CD4-positive, CD25-positive, alpha-beta regulatory T cell (primary cell): ENCODE data around the gene ANXA4. TPM values are rescaled to one million over a fixed set of nuclear protein-coding genes. Genes with fewer than 3 reads are reported as not detected.

Experiments
- ATAC-seq, 2 donors: fragments of 150-1000 bp; cut with Tn5 transposase; one replicate each; pipeline ENCODE4 v1.10.0; 2021; ENCODE audit warnings: low read depth in 2 of 2, moderate number of reproducible peaks in 2 of 2, moderate library complexity in 1 of 2
- DNase-seq, 3 donors: peaks; one replicate each; pipeline versions ENCODE4 v3.0.0 to v3.0.0-alpha.2; 2012 to 2022; ENCODE audit warnings: mixed read lengths in 1 of 3
- H3K27ac ChIP-seq: one replicate; pipeline ENCODE4 v1.7.0; 2013; ENCODE audit warnings: mild to moderate bottlenecking, low read length; ENCODE audit not compliant: insufficient read depth, poor library complexity, severe bottlenecking
- H3K27me3 ChIP-seq: one replicate; pipeline ENCODE4 v1.7.0; 2013; ENCODE audit warnings: low read length; ENCODE audit not compliant: control insufficient read depth, insufficient read depth
- H3K36me3 ChIP-seq: one replicate; pipeline ENCODE4 v1.7.0; 2013; ENCODE audit warnings: mild to moderate bottlenecking, low read length, moderate library complexity; ENCODE audit not compliant: control insufficient read depth, insufficient read depth
- H3K4me1 ChIP-seq: 2 replicates; pipeline ENCODE4 v1.7.0; 2013; ENCODE audit warnings: mild to moderate bottlenecking, low read length; ENCODE audit not compliant: insufficient read depth, control insufficient read depth, poor library complexity, severe bottlenecking
- H3K4me3 ChIP-seq: one replicate; pipeline ENCODE4 v1.7.0; 2013; ENCODE audit warnings: low read depth, mild to moderate bottlenecking, low read length, moderate library complexity
- H3K9me3 ChIP-seq, 2 experiments: 1 replicate in 1 of 2; 2 replicates in 1 of 2; pipeline ENCODE4 v1.7.0; 2013; ENCODE audit warnings: low read length in 2 of 2, mild to moderate bottlenecking in 1 of 2, moderate library complexity in 1 of 2; ENCODE audit not compliant: control insufficient read depth in 2 of 2
- H3K27ac Mint-ChIP-seq, 3 donors: one replicate each; pipeline ENCODE4 v1.8.0; 2020 to 2022; ENCODE audit warnings: mild to moderate bottlenecking in 3 of 3, mixed read lengths in 3 of 3, moderate library complexity in 2 of 3
- H3K27me3 Mint-ChIP-seq: one replicate; pipeline ENCODE4 v1.8.0; 2022; ENCODE audit warnings: mild to moderate bottlenecking, mixed read lengths
- H3K36me3 Mint-ChIP-seq: one replicate; pipeline ENCODE4 v1.8.0; 2020; ENCODE audit warnings: mixed read lengths
- H3K4me1 Mint-ChIP-seq, 4 donors: one replicate each; pipeline ENCODE4 v1.8.0; 2020 to 2022; ENCODE audit warnings: mixed read lengths in 4 of 4, mild to moderate bottlenecking in 1 of 4
- H3K4me3 Mint-ChIP-seq, 4 donors: one replicate each; pipeline ENCODE4 v1.8.0; 2020 to 2022; ENCODE audit warnings: mild to moderate bottlenecking in 4 of 4, mixed read lengths in 4 of 4, moderate library complexity in 3 of 4
- H3K9me3 Mint-ChIP-seq, 7 donors: one replicate each; pipeline ENCODE4 v1.8.0; 2020 to 2022; ENCODE audit warnings: mixed read lengths in 7 of 7, mild to moderate bottlenecking in 3 of 7, moderate library complexity in 2 of 7
- polyA plus RNA-seq, 4 donors: library from polyadenylated mRNA; unstranded; fragments of 300-500 nt; fragmentation: Illumina TruSeq; gene quantifications; one replicate each; pipeline ENCODE4 v1.2.3, GENCODE V29; 2021
- total RNA-seq: library from RNA; stranded (reverse); gene quantifications from one replicate; pipeline ENCODE4 v1.2.3, GENCODE V29; 2022

ANXA4 gene
- total and polyA plus RNA-seq, 5 donors from 2014 or later, result 16.5 to 36.8 (median 22.2) TPM

- DNase-seq, result no peak
- Mint-ChIP-seq H3K27ac (no peak overlapping the region), H3K9me3 (no peaks in the 10 kb centered on the region), H3K4me1 (peaks cover 0 to 11% (median 8%) of the 10 kb centered on the region in 4 donors), H3K27me3 (no peaks in the 10 kb centered on the region), H3K4me3 (no peak overlapping the region), H3K36me3 (peaks cover 3% of the 10 kb centered on the region)
- Histone ChIP-seq H3K36me3 (no peaks in the 10 kb centered on the region), H3K4me3 (no peak overlapping the region), H3K27me3 (no peaks in the 10 kb centered on the region), H3K4me1 (no peaks in the 10 kb centered on the region), H3K27ac (no peak overlapping the region), H3K9me3 (no peaks in the 10 kb centered on the region)
- ATAC-seq, result no peak
These were observed 49.1 kb downstream of the ANXA4 start for GRCh38 chr2:69791045-69791444.

- H3K4me3 Mint-ChIP-seq, result no peak overlapping the region
- Histone ChIP-seq H3K27me3 (no peaks in the 10 kb centered on the region), H3K27ac (no peak overlapping the region), H3K36me3 (no peaks in the 10 kb centered on the region), H3K9me3 (no peaks in the 10 kb centered on the region), H3K4me3 (no peak overlapping the region), H3K4me1 (no peaks in the 10 kb centered on the region)
- ATAC-seq (no peak), DNase-seq (no peak)
- no peaks in the 10 kb centered on the region for H3K9me3 Mint-ChIP-seq
- H3K4me1 Mint-ChIP-seq, result peaks cover 0 to 10% (median 4%) of the 10 kb centered on the region in 4 donors
- H3K27ac Mint-ChIP-seq, result no peak overlapping the region
- no peaks in the 10 kb centered on the region for H3K27me3 Mint-ChIP-seq
- H3K36me3 Mint-ChIP-seq, result no peaks in the 10 kb centered on the region
These were observed 54.2 kb downstream of the ANXA4 start for GRCh38 chr2:69796174-69796573.

GRCh38 chr2:69797235-69797634 is 55.3 kb downstream of the ANXA4 start:
- no peaks in the 10 kb centered on the region for H3K27me3 Mint-ChIP-seq
- no peaks in the 10 kb centered on the region for H3K9me3 ChIP-seq
- no peak overlapping the region for H3K4me3 Mint-ChIP-seq
- H3K27ac Mint-ChIP-seq, result no peak overlapping the region
- H3K36me3 ChIP-seq, result no peaks in the 10 kb centered on the region
- ATAC-seq (no peak), DNase-seq (no peak)
- peaks cover 3% of the 10 kb centered on the region for H3K36me3 Mint-ChIP-seq
- H3K9me3 Mint-ChIP-seq, result peaks cover 0 to 2% (median 0%) of the 10 kb centered on the region in 7 donors
- H3K4me1 ChIP-seq, result no peaks in the 10 kb centered on the region
- no peak overlapping the region for H3K27ac ChIP-seq
- no peak overlapping the region for H3K4me3 ChIP-seq
- no peaks in the 10 kb centered on the region for H3K27me3 ChIP-seq
- peaks cover 0 to 11% (median 5%) of the 10 kb centered on the region in 4 donors for H3K4me1 Mint-ChIP-seq

GRCh38 chr2:69797836-69798289 is 55.9 kb downstream of the ANXA4 start:
- no peaks in the 10 kb centered on the region for H3K36me3 ChIP-seq

GRCh38 chr2:69798290-69798908 is 56.5 kb downstream of the ANXA4 start:
- Histone ChIP-seq H3K27ac (no peak overlapping the region), H3K9me3 (no peaks in the 10 kb centered on the region), H3K36me3 (no peaks in the 10 kb centered on the region), H3K27me3 (no peaks in the 10 kb centered on the region), H3K4me1 (no peaks in the 10 kb centered on the region), H3K4me3 (no peak overlapping the region)
- peaks cover 0 to 2% (median 0%) of the 10 kb centered on the region in 7 donors for H3K9me3 Mint-ChIP-seq
- H3K4me1 Mint-ChIP-seq, result peaks cover 1 to 13% (median 8%) of the 10 kb centered on the region in 4 donors
- H3K27me3 Mint-ChIP-seq, result no peaks in the 10 kb centered on the region
- H3K27ac Mint-ChIP-seq, result peak overlapping the region in 1 of 3 donors; percentile 72
- DNase-seq, result no peak
- H3K36me3 Mint-ChIP-seq, result peaks cover 4% of the 10 kb centered on the region
- peak overlapping the region in 2 of 4 donors; percentile 2 to 10 for H3K4me3 Mint-ChIP-seq
- ATAC-seq, result no peak

More at GRCh38 chr2:69797836-69798289, 55.9 kb downstream of the ANXA4 start:
- Mint-ChIP-seq H3K4me1 (peaks cover 0 to 11% (median 5%) of the 10 kb centered on the region in 4 donors), H3K9me3 (peaks cover 0 to 2% (median 0%) of the 10 kb centered on the region in 7 donors), H3K27me3 (no peaks in the 10 kb centered on the region), H3K4me3 (peak overlapping the region in 2 of 4 donors; percentile 2 to 10), H3K36me3 (peaks cover 3% of the 10 kb centered on the region), H3K27ac (peak overlapping the region in 1 of 3 donors; percentile 17)
- DNase-seq (no peak), ATAC-seq (no peak)
- Histone ChIP-seq H3K4me3 (no peak overlapping the region), H3K27me3 (no peaks in the 10 kb centered on the region), H3K4me1 (no peaks in the 10 kb centered on the region), H3K27ac (no peak overlapping the region), H3K9me3 (no peaks in the 10 kb centered on the region)

- no peaks in the 10 kb centered on the region for H3K27me3 Mint-ChIP-seq
- no peaks in the 10 kb centered on the region for H3K36me3 ChIP-seq
- peaks cover 4 to 17% (median 11%) of the 10 kb centered on the region in 4 donors for H3K4me1 Mint-ChIP-seq
- peaks cover under 1% of the 10 kb centered on the region for H3K4me1 ChIP-seq
- H3K27me3 ChIP-seq, result no peaks in the 10 kb centered on the region
- H3K27ac ChIP-seq, result no peak overlapping the region
- H3K4me3 Mint-ChIP-seq, result no peak overlapping the region
- DNase-seq (peak in 1 of 3 donors; percentile 17), ATAC-seq (no peak)
- peak overlapping the region in 1 of 3 donors; percentile 72 for H3K27ac Mint-ChIP-seq
- H3K36me3 Mint-ChIP-seq, result peaks cover 6% of the 10 kb centered on the region
- H3K4me3 ChIP-seq, result no peak overlapping the region
- no peaks in the 10 kb centered on the region for H3K9me3 ChIP-seq
- H3K9me3 Mint-ChIP-seq, result peaks cover 0 to 2% (median 0%) of the 10 kb centered on the region in 7 donors
These were observed 57.1 kb downstream of the ANXA4 start for GRCh38 chr2:69798909-69799526.

- Histone ChIP-seq H3K36me3 (peaks cover 5% of the 10 kb centered on the region), H3K4me1 (peaks cover 3% of the 10 kb centered on the region), H3K4me3 (no peak overlapping the region), H3K9me3 (no peaks in the 10 kb centered on the region), H3K27ac (no peak overlapping the region), H3K27me3 (no peaks in the 10 kb centered on the region)
- Mint-ChIP-seq H3K4me1 (peaks cover 4 to 25% (median 14%) of the 10 kb centered on the region in 4 donors), H3K27me3 (no peaks in the 10 kb centered on the region), H3K36me3 (peaks cover 6% of the 10 kb centered on the region), H3K9me3 (peaks cover 0 to 2% (median 0%) of the 10 kb centered on the region in 7 donors), H3K4me3 (peak overlapping the region in 1 of 4 donors; percentile 28), H3K27ac (peak overlapping the region in 1 of 3 donors; percentile 74)
- ATAC-seq, result no peak
- DNase-seq, result no peak
These were observed 59.9 kb downstream of the ANXA4 start for GRCh38 chr2:69801745-69802290.
